IPS-18c (cell line): Measurements from ENCODE around the gene ANAPC15.
"Not testable (repeated sequence)": the region's sequence is repeated elsewhere in the genome, so short reads cannot be mapped to it uniquely, and the experiment has no call there.

Source experiments
- H3K4me3 ChIP-seq: 2 replicates; pipeline ENCODE4 v1.7.0; 2013; ENCODE audit warnings: low read depth, mild to moderate bottlenecking, low read length, moderate library complexity; ENCODE audit not compliant: insufficient read depth
- H3K9me3 ChIP-seq: one replicate; pipeline ENCODE4 v1.6.1; 2013; ENCODE audit warnings: mild to moderate bottlenecking, low read length, moderate library complexity; ENCODE audit not compliant: control insufficient read depth, insufficient read depth

ANAPC15 gene

GRCh38 chr11:72112143-72112977 lies at the start of gene ANAPC15:
Gene ANAPC15 (minus strand): TSS chr11:72112695. CDS start chr11:72111276, 1,419 bp downstream.
- Histone ChIP-seq H3K9me3 (no peaks in the 10 kb centered on the region), H3K4me3 (peak within 1 kb of the TSS; percentile 86)

GRCh38 chr11:72160319-72160718 lies 47.8 kb upstream of the ANAPC15 start:
- H3K9me3 ChIP-seq = no peaks in the 10 kb centered on the region
- no peak overlapping the region for H3K4me3 ChIP-seq

GRCh38 chr11:72157131-72157530 lies 44.6 kb upstream of the ANAPC15 start:
- no peaks in the 10 kb centered on the region for H3K9me3 ChIP-seq

GRCh38 chr11:72155751-72156150 lies 43.3 kb upstream of the ANAPC15 start:
- H3K9me3 ChIP-seq = no peaks in the 10 kb centered on the region

More at GRCh38 chr11:72157131-72157530, 44.6 kb upstream of the ANAPC15 start:
- H3K4me3 ChIP-seq = no peak overlapping the region

GRCh38 chr11:72154816-72155215 lies 42.3 kb upstream of the ANAPC15 start:
- Histone ChIP-seq H3K9me3 (no peaks in the 10 kb centered on the region), H3K4me3 (no peak overlapping the region)

More at GRCh38 chr11:72155751-72156150, 43.3 kb upstream of the ANAPC15 start:
- H3K4me3 ChIP-seq = no peak overlapping the region

- H3K9me3 ChIP-seq, H3K4me3 ChIP-seq: not testable (repeated sequence)
Measured at GRCh38 chr11:72153874-72154273, 41.4 kb upstream of the ANAPC15 start.

GRCh38 chr11:72150882-72151281 lies 38.4 kb upstream of the ANAPC15 start:
- Histone ChIP-seq H3K4me3 (no peak overlapping the region), H3K9me3 (no peaks in the 10 kb centered on the region)

- peaks cover 2% of the 10 kb centered on the region for H3K9me3 ChIP-seq
- no peak overlapping the region for H3K4me3 ChIP-seq
Measured at GRCh38 chr11:72146625-72147024, 34.1 kb upstream of the ANAPC15 start.

GRCh38 chr11:72144807-72145565 lies 32.5 kb upstream of the ANAPC15 start:
- H3K9me3 ChIP-seq = peaks cover 2% of the 10 kb centered on the region
- no peak overlapping the region for H3K4me3 ChIP-seq

- H3K4me3 ChIP-seq, H3K9me3 ChIP-seq: not testable (repeated sequence)
Measured at GRCh38 chr11:72142543-72142942, 30.0 kb upstream of the ANAPC15 start.

- not testable (repeated sequence) for H3K4me3 ChIP-seq, H3K9me3 ChIP-seq
Measured at GRCh38 chr11:72142086-72142485, 29.6 kb upstream of the ANAPC15 start.

- H3K4me3 ChIP-seq = no peak overlapping the region
- H3K9me3 ChIP-seq = peaks cover 2% of the 10 kb centered on the region
Measured at GRCh38 chr11:72141066-72141465, 28.6 kb upstream of the ANAPC15 start.

GRCh38 chr11:72140661-72141060 lies 28.2 kb upstream of the ANAPC15 start:
- H3K4me3 ChIP-seq = no peak overlapping the region
- H3K9me3 ChIP-seq = peaks cover 2% of the 10 kb centered on the region

GRCh38 chr11:72139500-72139899 lies 27.0 kb upstream of the ANAPC15 start:
- no peak overlapping the region for H3K4me3 ChIP-seq
- no peaks in the 10 kb centered on the region for H3K9me3 ChIP-seq

GRCh38 chr11:72138821-72139390 lies 26.4 kb upstream of the ANAPC15 start:
- Histone ChIP-seq H3K4me3 (no peak overlapping the region), H3K9me3 (no peaks in the 10 kb centered on the region)

- H3K4me3 ChIP-seq = no peak overlapping the region
Measured at GRCh38 chr11:72136684-72137262, 24.3 kb upstream of the ANAPC15 start.

GRCh38 chr11:72135891-72136683 lies 23.6 kb upstream of the ANAPC15 start:
- Histone ChIP-seq H3K9me3 (no peaks in the 10 kb centered on the region), H3K4me3 (no peak overlapping the region)

More at GRCh38 chr11:72136684-72137262, 24.3 kb upstream of the ANAPC15 start:
- H3K9me3 ChIP-seq = no peaks in the 10 kb centered on the region
